ENCODE data around the gene ZCCHC4.

DNA sequence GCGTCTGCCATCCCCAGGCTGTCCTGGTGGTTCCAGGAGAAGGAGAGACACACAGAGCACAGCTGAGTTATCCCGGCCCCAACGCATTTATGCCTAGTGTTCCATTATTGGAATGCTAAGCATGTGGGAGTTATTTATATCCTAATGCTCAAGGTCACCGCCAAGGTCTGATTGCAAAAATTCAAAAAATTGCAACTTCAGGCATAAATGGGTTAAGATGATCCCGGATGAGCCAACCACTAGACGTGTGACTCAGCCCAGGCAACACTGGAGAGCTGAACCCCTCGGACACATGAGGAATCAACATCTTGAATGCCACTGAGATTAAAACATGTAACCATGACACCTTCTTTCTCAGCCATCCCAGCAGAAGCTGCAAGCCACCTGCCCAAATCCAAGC, 3.8 kb upstream of the ZCCHC4 start:
- TF ChIP-seq, protein P1, sequence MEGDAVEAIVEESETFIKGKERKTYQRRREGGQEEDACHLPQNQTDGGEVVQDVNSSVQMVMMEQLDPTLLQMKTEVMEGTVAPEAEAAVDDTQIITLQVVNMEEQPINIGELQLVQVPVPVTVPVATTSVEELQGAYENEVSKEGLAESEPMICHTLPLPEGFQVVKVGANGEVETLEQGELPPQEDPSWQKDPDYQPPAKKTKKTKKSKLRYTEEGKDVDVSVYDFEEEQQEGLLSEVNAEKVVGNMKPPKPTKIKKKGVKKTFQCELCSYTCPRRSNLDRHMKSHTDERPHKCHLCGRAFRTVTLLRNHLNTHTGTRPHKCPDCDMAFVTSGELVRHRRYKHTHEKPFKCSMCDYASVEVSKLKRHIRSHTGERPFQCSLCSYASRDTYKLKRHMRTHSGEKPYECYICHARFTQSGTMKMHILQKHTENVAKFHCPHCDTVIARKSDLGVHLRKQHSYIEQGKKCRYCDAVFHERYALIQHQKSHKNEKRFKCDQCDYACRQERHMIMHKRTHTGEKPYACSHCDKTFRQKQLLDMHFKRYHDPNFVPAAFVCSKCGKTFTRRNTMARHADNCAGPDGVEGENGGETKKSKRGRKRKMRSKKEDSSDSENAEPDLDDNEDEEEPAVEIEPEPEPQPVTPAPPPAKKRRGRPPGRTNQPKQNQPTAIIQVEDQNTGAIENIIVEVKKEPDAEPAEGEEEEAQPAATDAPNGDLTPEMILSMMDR (IDR thresholded peaks at IDR 0.05) = no peak
- TF ChIP-seq POLR2A (IDR thresholded peaks at IDR 0.05) = no peak
